ENCODE results near the gene NOTCH4.

DNA sequence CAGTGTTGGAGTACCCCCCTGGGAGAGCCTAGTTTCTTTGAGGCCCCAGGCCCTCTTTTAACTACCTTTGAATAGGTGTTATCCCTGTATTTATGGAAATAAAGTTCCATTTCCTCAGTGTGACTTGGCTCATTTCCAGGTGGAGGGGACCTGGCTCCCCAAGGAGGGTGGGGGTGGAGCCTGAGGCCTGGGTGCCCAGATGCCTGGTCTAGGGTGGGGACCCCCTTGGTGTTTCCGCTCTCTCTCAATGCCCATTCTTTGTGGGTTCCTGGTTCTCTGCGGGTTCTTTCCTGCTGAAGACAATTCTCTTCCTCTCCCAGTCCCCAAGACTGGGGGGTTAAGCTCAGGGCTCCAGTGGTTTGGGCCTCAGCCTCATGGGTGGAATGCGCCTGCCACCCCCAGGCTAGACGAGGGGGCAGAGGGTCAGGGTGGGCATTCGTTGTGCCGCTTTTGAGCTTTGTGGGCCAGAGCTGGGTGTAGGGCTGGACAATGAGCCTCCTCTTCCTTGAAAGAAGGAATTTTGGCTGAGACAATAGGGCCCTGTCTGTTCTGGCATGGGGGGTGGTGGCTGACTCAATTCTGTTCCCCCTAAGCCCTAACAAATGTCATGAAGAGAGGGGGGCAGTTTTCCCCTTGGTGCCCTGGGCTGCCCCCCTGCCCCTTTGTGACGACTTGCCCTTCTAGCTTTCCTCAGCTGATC, 60.2 kb downstream of the NOTCH4 start:
- TF ChIP-seq POLR2A (IDR thresholded peaks at IDR 0.05; ENCODE audit: low read length) (no peak), GATA1 (IDR thresholded peaks at IDR 0.05; ENCODE audit: low read depth, low read length) (no peak)
